ENCODE measurements around the gene OGFOD2.
A peak's percentile ranks its signal among the peaks of the same experiment; 100 is the strongest.
"Not testable (repeated sequence)": the region's sequence is repeated elsewhere in the genome, so short reads cannot be mapped to it uniquely, and the experiment has no call there.

OGFOD2 gene

DNA sequence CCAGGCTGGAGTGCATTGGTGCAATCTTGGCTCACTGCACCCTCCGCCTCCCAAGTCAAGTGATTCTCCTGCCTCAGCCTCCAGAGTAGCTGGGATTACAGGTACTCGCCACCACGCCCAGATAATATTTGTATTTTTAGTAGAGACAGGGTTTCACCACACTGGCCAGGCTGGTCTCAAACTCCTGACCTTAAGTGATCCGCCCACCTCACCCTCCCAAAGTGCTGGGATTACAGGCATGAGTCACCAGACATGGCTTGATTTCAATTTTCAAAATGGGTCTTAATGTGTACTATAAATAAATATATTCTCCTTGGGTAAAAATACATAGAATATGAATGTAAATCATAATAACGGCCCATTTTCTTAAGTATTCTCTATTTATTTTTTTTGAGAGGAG lies 33.7 kb upstream of the OGFOD2 start:
- H3K36me3 ChIP-seq (ENCODE audit: control insufficient read depth in 2 of 2, insufficient read depth in 2 of 2, low read length in 2 of 2); H3K27ac ChIP-seq (ENCODE audit: low read depth in 2 of 2, low read length in 2 of 2); H3K9me3 ChIP-seq (ENCODE audit: control insufficient read depth in 2 of 2, low read length in 2 of 2); H3K9ac ChIP-seq (ENCODE audit: low read depth in 1 of 2, low read length in 2 of 2); H3K4me3 ChIP-seq (ENCODE audit: low read length in 2 of 2); H3K27me3 ChIP-seq (ENCODE audit: control insufficient read depth in 2 of 2, insufficient read depth in 2 of 2, low read length in 2 of 2): not testable (repeated sequence)
- H3K4me1 ChIP-seq (ENCODE audit: control insufficient read depth in 2 of 2, insufficient read depth in 2 of 2, low read length in 2 of 2): peaks cover 6 to 21% of the 10 kb centered on the region in 2 donors

DNA sequence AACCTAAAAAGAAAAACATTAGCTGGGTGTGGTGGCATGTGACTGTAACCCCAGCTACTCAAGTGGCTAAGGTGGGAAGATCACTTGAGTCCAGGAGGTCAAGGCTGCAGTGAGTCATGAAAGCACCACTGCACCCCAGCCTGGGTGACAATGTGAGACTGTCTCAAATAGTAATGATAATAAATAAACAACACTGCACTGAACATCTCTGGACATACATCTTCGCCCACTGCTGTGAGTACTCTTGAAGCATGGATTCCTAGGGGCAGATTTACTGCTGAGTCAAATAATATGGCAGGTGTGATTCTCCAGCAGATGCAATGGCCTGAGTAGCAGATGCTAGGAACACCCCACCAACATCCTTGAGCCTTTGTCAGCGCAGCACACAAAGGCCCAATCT lies 32.4 kb upstream of the OGFOD2 start:
- H3K27ac ChIP-seq (ENCODE audit: low read depth in 2 of 2, low read length in 2 of 2): peak overlapping the region; percentile 61 to 63

DNA sequence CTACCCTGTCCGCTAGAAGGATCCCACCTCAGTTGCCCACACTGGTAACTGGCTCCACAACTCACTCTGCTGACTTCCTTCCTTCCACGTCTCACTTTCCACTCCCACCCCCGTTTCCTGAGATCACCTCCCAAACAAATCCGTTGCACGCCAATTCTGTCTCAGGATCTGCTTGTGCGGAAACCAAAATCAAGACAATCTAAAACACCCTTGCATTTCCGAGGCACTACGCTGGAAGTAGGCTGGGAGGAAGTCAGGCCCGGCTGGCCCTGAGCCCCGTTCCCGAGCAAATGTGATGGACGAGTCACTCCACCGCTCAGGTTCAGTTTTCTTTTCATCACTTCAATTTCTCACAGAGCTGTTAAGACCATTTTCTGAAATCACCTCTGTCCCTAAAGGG lies 31.8 kb upstream of the OGFOD2 start:
- Histone ChIP-seq H3K9ac (ENCODE audit: low read depth in 1 of 2, low read length in 2 of 2) (no peak overlapping the region), H3K27ac (ENCODE audit: low read depth in 2 of 2, low read length in 2 of 2) (peak overlapping the region; percentile 61 to 63), H3K4me3 (ENCODE audit: low read length in 2 of 2) (no peak overlapping the region), H3K27me3 (ENCODE audit: control insufficient read depth in 2 of 2, insufficient read depth in 2 of 2, low read length in 2 of 2) (no peaks in the 10 kb centered on the region), H3K9me3 (ENCODE audit: control insufficient read depth in 2 of 2, low read length in 2 of 2) (no peaks in the 10 kb centered on the region), H3K4me1 (ENCODE audit: control insufficient read depth in 2 of 2, insufficient read depth in 2 of 2, low read length in 2 of 2) (peaks cover 20 to 36% of the 10 kb centered on the region in 2 donors), H3K36me3 (ENCODE audit: control insufficient read depth in 2 of 2, insufficient read depth in 2 of 2, low read length in 2 of 2) (no peaks in the 10 kb centered on the region)

More for the DNA sequence above, 32.4 kb upstream of the OGFOD2 start:
- Histone ChIP-seq H3K9ac (ENCODE audit: low read depth in 1 of 2, low read length in 2 of 2) (no peak overlapping the region), H3K9me3 (ENCODE audit: control insufficient read depth in 2 of 2, low read length in 2 of 2) (no peaks in the 10 kb centered on the region), H3K36me3 (ENCODE audit: control insufficient read depth in 2 of 2, insufficient read depth in 2 of 2, low read length in 2 of 2) (no peaks in the 10 kb centered on the region), H3K27me3 (ENCODE audit: control insufficient read depth in 2 of 2, insufficient read depth in 2 of 2, low read length in 2 of 2) (no peaks in the 10 kb centered on the region), H3K4me1 (ENCODE audit: control insufficient read depth in 2 of 2, insufficient read depth in 2 of 2, low read length in 2 of 2) (peaks cover 18 to 34% of the 10 kb centered on the region in 2 donors), H3K4me3 (ENCODE audit: low read length in 2 of 2) (no peak overlapping the region)

DNA sequence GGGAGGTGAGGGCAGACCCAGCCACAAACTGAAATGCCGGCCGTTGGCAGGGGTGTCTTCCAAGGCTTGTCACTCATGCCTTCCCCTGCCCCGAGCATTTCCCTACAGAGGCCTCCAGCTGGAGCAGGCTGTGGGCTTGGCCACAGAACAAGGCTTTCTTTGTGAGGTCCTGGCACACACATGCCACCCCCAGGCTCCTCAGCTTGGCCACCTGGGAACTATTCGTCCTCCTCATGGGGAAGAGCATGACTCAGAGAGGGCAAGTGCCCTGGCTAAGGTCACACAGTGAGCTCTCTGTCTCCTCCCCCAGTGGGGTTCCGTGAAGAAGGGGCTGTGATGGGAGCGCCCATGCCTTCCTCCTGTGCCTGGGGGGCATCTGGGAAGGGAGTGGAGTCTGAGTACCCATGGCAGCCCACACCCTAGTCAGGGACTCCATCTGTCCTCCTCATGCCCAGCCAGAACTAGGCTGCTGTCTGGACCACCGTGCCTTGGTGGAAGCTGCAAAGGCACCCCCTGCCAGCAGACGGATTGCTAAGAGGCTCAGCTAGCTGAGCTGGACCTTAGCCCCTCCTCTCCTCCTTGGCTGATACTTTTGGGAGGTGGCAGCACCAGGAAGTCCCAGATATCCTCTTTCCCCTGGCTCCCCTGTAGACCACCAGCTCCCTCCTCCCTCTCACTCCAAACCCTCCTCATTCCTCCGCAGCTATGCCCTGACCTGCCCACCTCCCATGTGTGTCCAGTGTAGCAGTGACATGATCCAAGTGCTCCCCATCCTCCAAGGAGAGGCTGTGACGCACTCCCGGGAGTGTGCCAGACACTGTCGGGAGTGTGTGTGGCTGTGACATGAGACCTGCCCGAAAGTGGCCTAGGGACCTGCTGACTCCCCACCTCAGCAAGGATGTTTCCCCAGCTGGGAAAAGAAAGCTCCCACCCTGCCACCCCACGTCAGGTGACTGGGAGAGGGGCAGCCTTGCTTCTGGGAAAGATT lies 30.1 kb upstream of the OGFOD2 start:
- Histone ChIP-seq H3K4me3 (ENCODE audit: low read length in 2 of 2) (no peak overlapping the region), H3K27ac (ENCODE audit: low read depth in 2 of 2, low read length in 2 of 2) (no peak overlapping the region), H3K9ac (ENCODE audit: low read depth in 1 of 2, low read length in 2 of 2) (no peak overlapping the region), H3K36me3 (ENCODE audit: control insufficient read depth in 2 of 2, insufficient read depth in 2 of 2, low read length in 2 of 2) (no peaks in the 10 kb centered on the region), H3K9me3 (ENCODE audit: control insufficient read depth in 2 of 2, low read length in 2 of 2) (no peaks in the 10 kb centered on the region), H3K27me3 (ENCODE audit: control insufficient read depth in 2 of 2, insufficient read depth in 2 of 2, low read length in 2 of 2) (no peaks in the 10 kb centered on the region), H3K4me1 (ENCODE audit: control insufficient read depth in 2 of 2, insufficient read depth in 2 of 2, low read length in 2 of 2) (peaks cover 25 to 36% of the 10 kb centered on the region in 2 donors)

DNA sequence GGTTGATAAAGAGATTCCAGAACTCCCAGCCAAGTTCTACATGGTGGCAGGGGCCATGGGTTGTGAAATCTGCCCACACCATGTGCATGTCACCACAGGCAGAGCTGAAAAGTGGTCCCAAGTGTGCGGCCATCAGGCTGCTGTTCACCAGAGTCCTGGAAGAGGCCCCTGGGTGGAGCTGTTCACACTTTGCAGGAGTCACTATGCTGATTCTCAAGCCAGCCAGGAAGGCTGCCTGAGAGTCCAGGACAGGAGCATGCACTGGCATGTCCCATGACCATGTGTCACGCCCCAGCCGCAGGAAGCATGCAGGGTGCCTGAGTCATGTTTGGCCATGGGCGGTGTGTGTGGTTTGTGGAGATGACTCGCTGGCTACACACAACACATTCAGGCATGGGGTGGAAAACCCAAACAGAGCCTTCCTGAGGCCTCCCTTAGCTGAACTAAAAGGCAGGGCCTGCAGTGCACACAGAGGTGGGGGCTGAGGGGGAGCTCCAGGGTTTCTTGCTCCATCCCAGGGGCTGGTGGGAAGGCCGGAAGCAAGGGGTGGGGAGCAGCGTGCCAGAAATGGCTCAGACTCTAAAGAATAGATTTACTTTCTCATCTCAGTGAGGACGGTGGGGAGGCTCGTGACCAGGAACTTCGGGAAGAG lies 28.2 kb upstream of the OGFOD2 start:
- Histone ChIP-seq H3K4me3 (ENCODE audit: low read length in 2 of 2) (no peak overlapping the region), H3K27ac (ENCODE audit: low read depth in 2 of 2, low read length in 2 of 2) (peak overlapping the region; percentile 75 to 82), H3K9me3 (ENCODE audit: control insufficient read depth in 2 of 2, low read length in 2 of 2) (no peaks in the 10 kb centered on the region), H3K36me3 (ENCODE audit: control insufficient read depth in 2 of 2, insufficient read depth in 2 of 2, low read length in 2 of 2) (no peaks in the 10 kb centered on the region), H3K27me3 (ENCODE audit: control insufficient read depth in 2 of 2, insufficient read depth in 2 of 2, low read length in 2 of 2) (no peaks in the 10 kb centered on the region), H3K9ac (ENCODE audit: low read depth in 1 of 2, low read length in 2 of 2) (peak overlapping the region; percentile 17 to 60), H3K4me1 (ENCODE audit: control insufficient read depth in 2 of 2, insufficient read depth in 2 of 2, low read length in 2 of 2) (peaks cover 34 to 47% of the 10 kb centered on the region in 2 donors)

DNA sequence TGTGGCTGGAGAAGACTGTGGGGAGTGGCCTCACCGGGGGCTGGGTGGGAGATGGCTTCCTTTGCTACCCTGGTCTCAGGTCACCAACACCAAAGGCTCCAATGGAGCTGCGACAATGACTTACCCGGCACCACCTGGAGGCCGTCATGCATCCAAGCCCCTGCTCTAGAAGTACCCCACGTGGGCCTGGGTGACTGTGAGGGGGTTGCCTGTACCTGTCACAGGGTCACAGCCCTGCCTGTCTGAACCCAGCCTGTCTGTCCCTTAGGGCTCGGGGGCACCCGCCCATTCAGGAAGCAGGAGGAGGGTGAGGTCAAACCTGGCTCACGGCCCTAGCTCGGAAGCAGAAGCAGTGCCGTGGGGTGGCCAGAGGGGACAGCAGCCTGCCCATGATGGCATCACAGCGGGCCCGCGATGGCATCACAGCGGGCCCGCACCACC lies 27.7 kb upstream of the OGFOD2 start:
- Histone ChIP-seq H3K4me3 (ENCODE audit: low read length in 2 of 2) (peak overlapping the region in 1 of 2 donors; percentile 4), H3K27ac (ENCODE audit: low read depth in 2 of 2, low read length in 2 of 2) (peak overlapping the region; percentile 75 to 82), H3K9ac (ENCODE audit: low read depth in 1 of 2, low read length in 2 of 2) (peak overlapping the region in 1 of 2 donors; percentile 60), H3K4me1 (ENCODE audit: control insufficient read depth in 2 of 2, insufficient read depth in 2 of 2, low read length in 2 of 2) (peaks cover 34 to 50% of the 10 kb centered on the region in 2 donors), H3K27me3 (ENCODE audit: control insufficient read depth in 2 of 2, insufficient read depth in 2 of 2, low read length in 2 of 2) (no peaks in the 10 kb centered on the region), H3K36me3 (ENCODE audit: control insufficient read depth in 2 of 2, insufficient read depth in 2 of 2, low read length in 2 of 2) (no peaks in the 10 kb centered on the region), H3K9me3 (ENCODE audit: control insufficient read depth in 2 of 2, low read length in 2 of 2) (no peaks in the 10 kb centered on the region)

DNA sequence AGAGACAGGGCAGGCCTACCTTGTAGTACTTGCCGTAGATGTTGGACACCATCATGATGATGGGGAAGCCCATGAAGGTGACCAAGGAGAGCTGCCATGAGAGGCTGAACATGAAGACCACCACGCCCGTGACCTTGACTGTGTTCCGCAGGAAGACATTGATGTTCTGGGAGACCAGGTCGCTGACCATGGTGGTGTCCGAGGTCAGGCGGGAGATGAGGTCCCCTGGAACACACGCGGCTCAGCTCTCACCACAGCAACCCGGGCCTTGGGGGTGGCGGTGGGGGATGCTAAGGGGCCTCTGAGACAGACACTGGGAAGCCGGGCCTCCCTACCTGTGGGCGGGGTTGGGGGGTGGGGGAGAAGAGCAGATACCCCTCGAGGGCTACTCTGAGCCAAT lies 26.4 kb upstream of the OGFOD2 start:
- Histone ChIP-seq H3K27me3 (ENCODE audit: control insufficient read depth in 2 of 2, insufficient read depth in 2 of 2, low read length in 2 of 2) (no peaks in the 10 kb centered on the region), H3K4me1 (ENCODE audit: control insufficient read depth in 2 of 2, insufficient read depth in 2 of 2, low read length in 2 of 2) (peaks cover 30 to 44% of the 10 kb centered on the region in 2 donors), H3K27ac (ENCODE audit: low read depth in 2 of 2, low read length in 2 of 2) (no peak overlapping the region), H3K9me3 (ENCODE audit: control insufficient read depth in 2 of 2, low read length in 2 of 2) (no peaks in the 10 kb centered on the region), H3K9ac (ENCODE audit: low read depth in 1 of 2, low read length in 2 of 2) (no peak overlapping the region), H3K4me3 (ENCODE audit: low read length in 2 of 2) (no peak overlapping the region), H3K36me3 (ENCODE audit: control insufficient read depth in 2 of 2, insufficient read depth in 2 of 2, low read length in 2 of 2) (no peaks in the 10 kb centered on the region)

DNA sequence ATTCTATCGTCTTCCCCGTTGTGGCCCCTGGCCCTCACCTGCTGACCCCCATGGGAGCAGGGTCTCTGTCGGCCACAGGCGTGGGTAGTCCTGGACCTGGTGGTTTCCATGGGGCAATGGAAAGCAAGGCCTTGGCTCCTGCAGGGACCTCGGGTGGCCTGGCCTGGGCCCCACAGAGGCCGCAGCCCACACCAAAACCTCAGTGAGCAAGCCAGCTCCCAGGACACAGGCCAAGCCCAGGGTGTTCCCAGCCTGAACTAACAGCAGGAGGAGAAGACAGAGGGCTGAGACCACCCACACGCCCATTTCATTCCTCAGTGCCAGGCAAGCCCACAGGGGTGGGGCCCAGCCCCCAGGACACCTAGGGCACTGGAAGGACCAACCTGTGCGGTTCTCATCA lies 25.6 kb upstream of the OGFOD2 start:
- no peaks in the 10 kb centered on the region for H3K27me3 ChIP-seq (ENCODE audit: control insufficient read depth in 2 of 2, insufficient read depth in 2 of 2, low read length in 2 of 2)
- H3K36me3 ChIP-seq (ENCODE audit: control insufficient read depth in 2 of 2, insufficient read depth in 2 of 2, low read length in 2 of 2): no peaks in the 10 kb centered on the region
- H3K27ac ChIP-seq (ENCODE audit: low read depth in 2 of 2, low read length in 2 of 2): no peak overlapping the region
- H3K4me1 ChIP-seq (ENCODE audit: control insufficient read depth in 2 of 2, insufficient read depth in 2 of 2, low read length in 2 of 2): peaks cover 30 to 40% of the 10 kb centered on the region in 2 donors
- no peak overlapping the region for H3K9ac ChIP-seq (ENCODE audit: low read depth in 1 of 2, low read length in 2 of 2)
- no peak overlapping the region for H3K4me3 ChIP-seq (ENCODE audit: low read length in 2 of 2)
- no peaks in the 10 kb centered on the region for H3K9me3 ChIP-seq (ENCODE audit: control insufficient read depth in 2 of 2, low read length in 2 of 2)

DNA sequence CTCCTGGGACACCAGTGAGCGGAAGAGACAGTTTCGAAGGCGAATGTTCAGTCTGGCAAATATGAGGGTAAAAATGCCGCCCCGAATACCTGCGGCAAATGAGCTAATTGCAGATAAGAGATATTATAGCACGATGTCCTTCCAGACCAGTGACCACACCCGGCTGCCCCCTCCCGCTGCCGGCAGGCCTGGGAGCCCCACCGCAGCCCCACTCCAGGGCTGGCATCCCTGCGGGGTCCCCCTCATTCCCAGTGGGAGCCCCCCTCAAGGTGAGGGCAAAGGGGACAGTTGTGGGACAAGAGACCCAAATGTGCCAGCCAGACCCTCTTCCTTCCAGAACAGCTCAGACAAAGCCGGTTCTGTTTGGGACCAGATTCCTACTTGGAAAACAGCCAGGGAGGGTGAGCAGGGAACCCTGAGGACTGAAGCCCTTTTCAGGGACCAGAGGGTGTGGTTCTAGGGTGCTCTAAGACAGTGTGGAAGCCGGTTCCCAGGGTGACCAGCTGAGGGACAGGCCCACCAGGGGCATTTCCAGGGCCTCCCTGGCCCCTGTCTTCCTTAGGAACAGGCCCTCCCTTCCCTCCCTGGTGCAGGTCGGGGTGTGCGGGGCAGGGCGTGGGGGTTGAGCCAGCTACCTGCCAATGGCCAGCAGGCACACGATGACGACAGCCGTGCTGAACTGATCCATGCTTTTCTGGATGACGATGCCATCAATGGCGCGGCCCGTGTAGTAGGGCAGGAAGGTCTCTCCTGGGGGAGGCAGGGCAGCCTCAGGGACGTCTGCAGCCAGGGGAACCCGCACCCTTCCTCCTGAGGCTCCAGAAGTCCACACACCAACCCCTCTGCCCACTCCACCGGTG lies 25.0 kb upstream of the OGFOD2 start:
- peaks cover 30 to 34% of the 10 kb centered on the region in 2 donors for H3K4me1 ChIP-seq (ENCODE audit: control insufficient read depth in 2 of 2, insufficient read depth in 2 of 2, low read length in 2 of 2)
- no peak overlapping the region for H3K4me3 ChIP-seq (ENCODE audit: low read length in 2 of 2)
- H3K36me3 ChIP-seq (ENCODE audit: control insufficient read depth in 2 of 2, insufficient read depth in 2 of 2, low read length in 2 of 2): no peaks in the 10 kb centered on the region
- H3K9ac ChIP-seq (ENCODE audit: low read depth in 1 of 2, low read length in 2 of 2): no peak overlapping the region
- no peak overlapping the region for H3K27ac ChIP-seq (ENCODE audit: low read depth in 2 of 2, low read length in 2 of 2)
- H3K27me3 ChIP-seq (ENCODE audit: control insufficient read depth in 2 of 2, insufficient read depth in 2 of 2, low read length in 2 of 2): no peaks in the 10 kb centered on the region
- no peaks in the 10 kb centered on the region for H3K9me3 ChIP-seq (ENCODE audit: control insufficient read depth in 2 of 2, low read length in 2 of 2)
